ENCODE results near the gene FEM1C.

The FEM1C gene

GRCh38 chr5:115557667-115558387 lies 13.3 kb upstream of the FEM1C start:
- intact Hi-C loops (cut with DNase I; ENCODE audit: low total_unique reads) = no loop called here
- Histone ChIP-seq H3K36me3 (no peaks in the 10 kb centered on the region), H3K27me3 (peaks cover 0 to 4% of the 10 kb centered on the region in 2 donors), H3K27ac (no peak overlapping the region), H3K9me3 (no peaks in the 10 kb centered on the region), H3K4me3 (no peak overlapping the region), H3K4me1 (no peaks in the 10 kb centered on the region)
- DNase-seq = no peak
- no peak for TF ChIP-seq CTCF (IDR thresholded peaks at IDR 0.05)

GRCh38 chr5:115556276-115556675 lies 11.7 kb upstream of the FEM1C start:
- intact Hi-C loops (cut with DNase I; ENCODE audit: low total_unique reads) = no loop called here
- no peak for DNase-seq
- Histone ChIP-seq H3K36me3 (no peaks in the 10 kb centered on the region), H3K9me3 (no peaks in the 10 kb centered on the region), H3K4me1 (no peaks in the 10 kb centered on the region), H3K27ac (no peak overlapping the region), H3K27me3 (peaks cover 0 to 4% of the 10 kb centered on the region in 2 donors), H3K4me3 (no peak overlapping the region)
- TF ChIP-seq CTCF (IDR thresholded peaks at IDR 0.05) = no peak

GRCh38 chr5:115555084-115555633 lies 10.6 kb upstream of the FEM1C start:
- no peak overlapping the region for H3K4me3 ChIP-seq
- TF ChIP-seq CTCF (IDR thresholded peaks at IDR 0.05) = no peak
- no peak overlapping the region for H3K27ac ChIP-seq
- H3K9me3 ChIP-seq = no peaks in the 10 kb centered on the region
- intact Hi-C loops (cut with DNase I; ENCODE audit: low total_unique reads) = no loop called here
- peaks cover 0 to 1% (median 0%) of the 10 kb centered on the region in 4 donors for H3K4me1 ChIP-seq
- H3K27me3 ChIP-seq = no peaks in the 10 kb centered on the region
- DNase-seq = no peak
- H3K36me3 ChIP-seq = no peaks in the 10 kb centered on the region

- Histone ChIP-seq H3K4me1 (peaks cover 0 to 3% (median 0%) of the 10 kb centered on the region in 4 donors), H3K27ac (no peak overlapping the region), H3K4me3 (no peak overlapping the region), H3K27me3 (no peaks in the 10 kb centered on the region), H3K36me3 (no peaks in the 10 kb centered on the region), H3K9me3 (no peaks in the 10 kb centered on the region)
- no peak for TF ChIP-seq CTCF (IDR thresholded peaks at IDR 0.05)
- intact Hi-C loops (cut with DNase I; ENCODE audit: low total_unique reads) = no loop called here
- no peak for DNase-seq
Observed at GRCh38 chr5:115553082-115553481, 8.5 kb upstream of the FEM1C start.

GRCh38 chr5:115551415-115551814 lies 6.8 kb upstream of the FEM1C start:
- no peak overlapping the region for H3K4me3 ChIP-seq
- no peaks in the 10 kb centered on the region for H3K27me3 ChIP-seq
- DNase-seq = no peak
- no peaks in the 10 kb centered on the region for H3K9me3 ChIP-seq
- peaks cover 0 to 3% (median 0%) of the 10 kb centered on the region in 4 donors for H3K4me1 ChIP-seq
- H3K36me3 ChIP-seq = no peaks in the 10 kb centered on the region
- intact Hi-C loops (cut with DNase I; ENCODE audit: low total_unique reads) = no loop called here
- no peak overlapping the region for H3K27ac ChIP-seq
- no peak for TF ChIP-seq CTCF (IDR thresholded peaks at IDR 0.05)

Measured in tibial artery (tissue), 4 donors.